Caco-2 (cell line): ENCODE measurements around the gene RIPOR3. TPM values are rescaled to one million over a fixed set of nuclear protein-coding genes. Genes with fewer than 3 reads are reported as not detected.

Experiments used
- BruUV-seq: library from RNA; stranded (reverse); fragments of 400-500 nt; replicated peaks from 2 replicates; lab custom pipeline; 2021; lab: Mats Ljungman, UMichigan
- CTCF ChIA-PET: fragments of 300-600 bp; sonication (Branson Sonifier 250); formaldehyde crosslinking; loops from one replicate; lab custom pipeline; 2022; ENCODE audit warnings: antibody characterized with exemption; lab: Charles Lee
- POLR2A ChIA-PET: fragments of 300-600 bp; sonication (Branson Sonifier 250); formaldehyde crosslinking; loops from one replicate; lab custom pipeline; 2022; ENCODE audit warnings: antibody characterized with exemption; lab: Charles Lee
- DNase-seq, 2 experiments: peaks; one replicate each; pipeline versions ENCODE4 v3.0.0 to v3.0.0-alpha.2; 2020 to 2022
- H3K27me3 ChIP-seq: replicated peaks from 2 replicates; pipeline ENCODE4 v1.6.0; 2011; ENCODE audit warnings: low read length; ENCODE audit not compliant: control insufficient read depth, insufficient read depth
- H3K36me3 ChIP-seq: 2 replicates; pipeline ENCODE4 v1.5.1; 2011; ENCODE audit warnings: low read length; ENCODE audit not compliant: control insufficient read depth, insufficient read depth
- H3K4me1 ChIP-seq: fragments of 250-450 bp; sonication (Bioruptor Pico); 2 replicates; pipeline ENCODE4 v1.5.1; 2020; ENCODE audit warnings: mild to moderate bottlenecking
- H3K4me3 ChIP-seq: 2 replicates; pipeline ENCODE4 v1.5.1; 2011; ENCODE audit warnings: low read depth, mild to moderate bottlenecking, control low read depth, low read length
- H3K9me3 ChIP-seq: fragments of 250-450 bp; sonication (Bioruptor Pico); 2 replicates; pipeline ENCODE4 v1.5.1; 2020; ENCODE audit warnings: mild to moderate bottlenecking, moderate library complexity
- H3K27ac Mint-ChIP-seq: one replicate; pipeline ENCODE4 v1.8.0; 2022; ENCODE audit warnings: mixed read lengths; ENCODE audit not compliant: unreplicated experiment
- H3K27me3 Mint-ChIP-seq: one replicate; pipeline ENCODE4 v1.8.0; 2022; ENCODE audit warnings: mixed read lengths; ENCODE audit not compliant: insufficient read depth, unreplicated experiment
- H3K36me3 Mint-ChIP-seq: one replicate; pipeline ENCODE4 v1.8.0; 2022; ENCODE audit warnings: mild to moderate bottlenecking, mixed read lengths; ENCODE audit not compliant: insufficient read depth, unreplicated experiment
- H3K4me1 Mint-ChIP-seq: one replicate; pipeline ENCODE4 v1.8.0; 2022; ENCODE audit warnings: low read depth, mixed read lengths; ENCODE audit not compliant: unreplicated experiment
- H3K4me3 Mint-ChIP-seq: one replicate; pipeline ENCODE4 v1.8.0; 2022; ENCODE audit warnings: mild to moderate bottlenecking, moderate library complexity, mixed read lengths; ENCODE audit not compliant: unreplicated experiment
- H3K9me3 Mint-ChIP-seq: one replicate; pipeline ENCODE4 v1.8.0; 2022; ENCODE audit warnings: mixed read lengths; ENCODE audit not compliant: unreplicated experiment
- intact Hi-C: fragments of 100-400 bp; cut with micrococcal nuclease; formaldehyde crosslinking; loops from one replicate; pipeline ENCODE4 v1.10.0; 2022; ENCODE audit not compliant: unreplicated experiment
- total RNA-seq: library from RNA; stranded (reverse); gene quantifications from 2 replicates; pipeline ENCODE4 v1.2.3, GENCODE V29; 2022
- TF ChIP-seq, protein P1 (sequence below), 2 experiments: fragments of 200-600 bp in 1 of 2; IDR thresholded peaks; 1 replicate in 1 of 2; 2 replicates in 1 of 2; pipeline versions ENCODE4 v1.5.1 to v1.8.0; 2011 to 2022; ENCODE audit warnings: antibody characterized with exemption in 1 of 2, control low read depth in 1 of 2, inconsistent platforms in 1 of 2, low read depth in 1 of 2, low read length in 1 of 2, mild to moderate bottlenecking in 1 of 2, moderate library complexity in 1 of 2; ENCODE audit not compliant: insufficient read depth in 1 of 2, severe bottlenecking in 1 of 2, unreplicated experiment in 1 of 2

RIPOR3 gene
- total RNA-seq, 1 experiment from 2014 or later, result 0.18 TPM

DNA sequence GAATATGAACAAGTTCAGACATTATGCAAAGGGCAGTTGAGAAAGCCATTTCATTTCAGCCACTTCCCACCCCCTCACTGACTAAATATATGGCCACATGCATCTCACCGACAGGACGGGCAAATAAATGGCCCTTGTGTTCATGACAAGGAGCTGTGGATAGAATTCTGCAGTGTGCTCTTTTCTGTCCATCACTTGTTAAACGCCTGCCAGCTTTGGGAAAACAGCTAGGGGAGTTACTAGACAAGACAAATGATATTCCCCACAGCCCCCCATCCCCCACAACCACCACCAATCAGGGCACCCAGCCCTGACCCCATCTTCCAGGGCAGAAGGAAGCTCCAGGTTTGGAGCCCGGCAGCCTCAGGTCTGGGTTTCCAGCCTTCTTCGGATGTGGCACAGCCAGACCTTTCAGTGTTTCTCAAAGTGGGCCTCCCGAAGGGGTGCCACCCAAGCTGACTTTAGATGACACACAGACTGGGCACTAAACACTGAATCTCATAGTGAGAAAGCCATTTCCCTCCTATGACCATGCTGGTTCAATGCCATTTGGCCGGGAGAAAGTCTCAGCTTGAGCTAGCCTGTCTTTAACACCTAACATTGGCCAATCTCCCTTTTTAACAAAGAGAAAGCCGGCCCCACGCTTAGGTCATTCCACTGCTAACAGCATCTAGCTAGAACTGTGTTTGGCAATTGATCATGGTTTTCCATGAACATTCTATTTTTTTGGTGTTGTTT is 4.0 kb upstream of the RIPOR3 start:
- no TSS peak for BruUV-seq
- no peak overlapping the region for H3K4me3 ChIP-seq
- no peaks in the 10 kb centered on the region for H3K9me3 ChIP-seq
- H3K36me3 ChIP-seq, result no peaks in the 10 kb centered on the region
- intact Hi-C loops, result no loop called here
- peaks cover 11% of the 10 kb centered on the region for H3K4me1 Mint-ChIP-seq
- no peaks in the 10 kb centered on the region for H3K9me3 Mint-ChIP-seq
- no peak for DNase-seq
- H3K27me3 Mint-ChIP-seq, result no peaks in the 10 kb centered on the region
- ChIA-PET CTCF (interaction anchor here (0.6 to 1.9 kb wide), 8 partner anchors 8 to 95 kb away, joined by 3 to 11 read pairs (median 5); no protein-coding TSS in a partner anchor), POLR2A (interaction anchor here (1.2 kb wide), 1 partner anchor 15 kb away, joined by 4 read pairs; no protein-coding TSS in a partner anchor)
- no peaks in the 10 kb centered on the region for H3K27me3 ChIP-seq
- H3K36me3 Mint-ChIP-seq, result no peaks in the 10 kb centered on the region
- H3K4me1 ChIP-seq, result peaks cover 31% of the 10 kb centered on the region
- peak overlapping the region; percentile 2 for H3K27ac Mint-ChIP-seq
- no peak overlapping the region for H3K4me3 Mint-ChIP-seq
- TF ChIP-seq, protein P1, sequence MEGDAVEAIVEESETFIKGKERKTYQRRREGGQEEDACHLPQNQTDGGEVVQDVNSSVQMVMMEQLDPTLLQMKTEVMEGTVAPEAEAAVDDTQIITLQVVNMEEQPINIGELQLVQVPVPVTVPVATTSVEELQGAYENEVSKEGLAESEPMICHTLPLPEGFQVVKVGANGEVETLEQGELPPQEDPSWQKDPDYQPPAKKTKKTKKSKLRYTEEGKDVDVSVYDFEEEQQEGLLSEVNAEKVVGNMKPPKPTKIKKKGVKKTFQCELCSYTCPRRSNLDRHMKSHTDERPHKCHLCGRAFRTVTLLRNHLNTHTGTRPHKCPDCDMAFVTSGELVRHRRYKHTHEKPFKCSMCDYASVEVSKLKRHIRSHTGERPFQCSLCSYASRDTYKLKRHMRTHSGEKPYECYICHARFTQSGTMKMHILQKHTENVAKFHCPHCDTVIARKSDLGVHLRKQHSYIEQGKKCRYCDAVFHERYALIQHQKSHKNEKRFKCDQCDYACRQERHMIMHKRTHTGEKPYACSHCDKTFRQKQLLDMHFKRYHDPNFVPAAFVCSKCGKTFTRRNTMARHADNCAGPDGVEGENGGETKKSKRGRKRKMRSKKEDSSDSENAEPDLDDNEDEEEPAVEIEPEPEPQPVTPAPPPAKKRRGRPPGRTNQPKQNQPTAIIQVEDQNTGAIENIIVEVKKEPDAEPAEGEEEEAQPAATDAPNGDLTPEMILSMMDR (IDR thresholded peaks at IDR 0.05; ENCODE audit: insufficient read depth in 1 of 2, low read depth in 1 of 2, low read length in 1 of 2, severe bottlenecking in 1 of 2, unreplicated experiment in 1 of 2), result no peak

- no peaks in the 10 kb centered on the region for H3K36me3 ChIP-seq
- H3K27me3 ChIP-seq, result no peaks in the 10 kb centered on the region
- intact Hi-C loops, result no loop called here
- ChIA-PET POLR2A (interaction anchor here (0.7 kb wide), 1 partner anchor 56 kb away, joined by 4 read pairs; no protein-coding TSS in a partner anchor), CTCF (interaction anchor here (1.9 kb wide), 1 partner anchor 96 kb away, joined by 5 read pairs; no protein-coding TSS in a partner anchor)
- Mint-ChIP-seq H3K4me3 (no peak overlapping the region), H3K9me3 (no peaks in the 10 kb centered on the region), H3K36me3 (no peaks in the 10 kb centered on the region), H3K27ac (peak overlapping the region; percentile 2), H3K4me1 (peaks cover 16% of the 10 kb centered on the region), H3K27me3 (no peaks in the 10 kb centered on the region)
- H3K9me3 ChIP-seq, result no peaks in the 10 kb centered on the region
- DNase-seq, result no peak
- peaks cover 31% of the 10 kb centered on the region for H3K4me1 ChIP-seq
- no peak overlapping the region for H3K4me3 ChIP-seq
- BruUV-seq, result no TSS peak
- TF ChIP-seq, protein P1 (IDR thresholded peaks at IDR 0.05; ENCODE audit: insufficient read depth in 1 of 2, low read depth in 1 of 2, low read length in 1 of 2, severe bottlenecking in 1 of 2, unreplicated experiment in 1 of 2), result no peak
Measured at GRCh38 chr20:50694379-50695134, 3.2 kb upstream of the RIPOR3 start.

DNA sequence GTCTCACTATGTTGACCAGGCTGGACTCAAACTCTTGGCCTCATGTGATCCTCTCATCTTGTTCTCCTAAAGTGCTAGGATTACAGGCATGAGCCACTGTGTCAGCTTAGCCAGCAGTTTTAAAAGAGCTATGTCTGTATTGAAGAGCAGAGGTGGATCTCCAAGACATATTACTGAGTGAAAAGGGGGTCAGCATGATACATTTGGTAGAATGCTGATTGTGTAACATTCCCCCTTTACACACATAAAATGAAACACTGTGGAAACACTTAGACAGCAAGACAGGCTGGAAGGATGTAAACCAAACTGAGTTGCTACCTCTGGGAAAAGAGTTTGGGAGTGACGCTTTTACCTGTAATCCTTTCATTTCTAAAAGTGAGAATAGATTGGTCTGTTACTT is 1.7 kb upstream of the RIPOR3 start:
- H3K27ac Mint-ChIP-seq, result no peak overlapping the region
- Histone ChIP-seq H3K4me3 (no peak overlapping the region), H3K4me1 (peaks cover 28% of the 10 kb centered on the region), H3K27me3 (no peaks in the 10 kb centered on the region), H3K36me3 (no peaks in the 10 kb centered on the region), H3K9me3 (no peaks in the 10 kb centered on the region)
- TF ChIP-seq, protein P1 (IDR thresholded peaks at IDR 0.05; ENCODE audit: insufficient read depth in 1 of 2, low read depth in 1 of 2, low read length in 1 of 2, severe bottlenecking in 1 of 2, unreplicated experiment in 1 of 2), result no peak
- no peaks in the 10 kb centered on the region for H3K36me3 Mint-ChIP-seq
- ChIA-PET CTCF (no interaction called here), POLR2A (interaction anchor here (0.6 kb wide), 2 partner anchors 39 to 51 kb away, joined by 6 read pairs; no protein-coding TSS in a partner anchor)
- H3K4me3 Mint-ChIP-seq, result no peak overlapping the region
- no peaks in the 10 kb centered on the region for H3K27me3 Mint-ChIP-seq
- no TSS peak for BruUV-seq
- intact Hi-C loops, result no loop called here
- DNase-seq, result no peak
- peaks cover 20% of the 10 kb centered on the region for H3K4me1 Mint-ChIP-seq
- H3K9me3 Mint-ChIP-seq, result no peaks in the 10 kb centered on the region
